Measurements from ENCODE around the gene CNOT6.

- TF ChIP-seq CTCF (IDR thresholded peaks at IDR 0.05; ENCODE audit: low read depth, low read length, missing input control) (no peak), JUND (IDR thresholded peaks at IDR 0.05) (no peak), TAF1 (conservative IDR thresholded peaks at IDR 0.05) (no peak), FOXA1 (IDR thresholded peaks at IDR 0.05) (no peak), EGR1 (IDR thresholded peaks at IDR 0.05; ENCODE audit: low read depth in 2 of 2) (no peak), SP1 (IDR thresholded peaks at IDR 0.05) (no peak), ZBTB33 (IDR thresholded peaks at IDR 0.05) (no peak), RAD21 (IDR thresholded peaks at IDR 0.05) (no peak), REST (IDR thresholded peaks at IDR 0.05) (no peak), ATF3 (IDR thresholded peaks at IDR 0.05) (no peak), GABPA (IDR thresholded peaks at IDR 0.05 in 1 of 2, conservative IDR thresholded peaks at IDR 0.05 in 1 of 2) (no peak)
- TF ChIP-seq, protein P1, sequence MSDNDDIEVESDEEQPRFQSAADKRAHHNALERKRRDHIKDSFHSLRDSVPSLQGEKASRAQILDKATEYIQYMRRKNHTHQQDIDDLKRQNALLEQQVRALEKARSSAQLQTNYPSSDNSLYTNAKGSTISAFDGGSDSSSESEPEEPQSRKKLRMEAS (IDR thresholded peaks at IDR 0.05), result no peak
Measured at GRCh38 chr5:180612683-180613082, 118.5 kb downstream of the CNOT6 start.
